ENCODE results near the gene FBXW7.
A peak's percentile ranks its signal among the peaks of the same experiment; 100 is the strongest.
"Not testable (repeated sequence)": the region's sequence is repeated elsewhere in the genome, so short reads cannot be mapped to it uniquely, and the experiment has no call there.

The FBXW7 gene, protein sequence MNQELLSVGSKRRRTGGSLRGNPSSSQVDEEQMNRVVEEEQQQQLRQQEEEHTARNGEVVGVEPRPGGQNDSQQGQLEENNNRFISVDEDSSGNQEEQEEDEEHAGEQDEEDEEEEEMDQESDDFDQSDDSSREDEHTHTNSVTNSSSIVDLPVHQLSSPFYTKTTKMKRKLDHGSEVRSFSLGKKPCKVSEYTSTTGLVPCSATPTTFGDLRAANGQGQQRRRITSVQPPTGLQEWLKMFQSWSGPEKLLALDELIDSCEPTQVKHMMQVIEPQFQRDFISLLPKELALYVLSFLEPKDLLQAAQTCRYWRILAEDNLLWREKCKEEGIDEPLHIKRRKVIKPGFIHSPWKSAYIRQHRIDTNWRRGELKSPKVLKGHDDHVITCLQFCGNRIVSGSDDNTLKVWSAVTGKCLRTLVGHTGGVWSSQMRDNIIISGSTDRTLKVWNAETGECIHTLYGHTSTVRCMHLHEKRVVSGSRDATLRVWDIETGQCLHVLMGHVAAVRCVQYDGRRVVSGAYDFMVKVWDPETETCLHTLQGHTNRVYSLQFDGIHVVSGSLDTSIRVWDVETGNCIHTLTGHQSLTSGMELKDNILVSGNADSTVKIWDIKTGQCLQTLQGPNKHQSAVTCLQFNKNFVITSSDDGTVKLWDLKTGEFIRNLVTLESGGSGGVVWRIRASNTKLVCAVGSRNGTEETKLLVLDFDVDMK

DNA sequence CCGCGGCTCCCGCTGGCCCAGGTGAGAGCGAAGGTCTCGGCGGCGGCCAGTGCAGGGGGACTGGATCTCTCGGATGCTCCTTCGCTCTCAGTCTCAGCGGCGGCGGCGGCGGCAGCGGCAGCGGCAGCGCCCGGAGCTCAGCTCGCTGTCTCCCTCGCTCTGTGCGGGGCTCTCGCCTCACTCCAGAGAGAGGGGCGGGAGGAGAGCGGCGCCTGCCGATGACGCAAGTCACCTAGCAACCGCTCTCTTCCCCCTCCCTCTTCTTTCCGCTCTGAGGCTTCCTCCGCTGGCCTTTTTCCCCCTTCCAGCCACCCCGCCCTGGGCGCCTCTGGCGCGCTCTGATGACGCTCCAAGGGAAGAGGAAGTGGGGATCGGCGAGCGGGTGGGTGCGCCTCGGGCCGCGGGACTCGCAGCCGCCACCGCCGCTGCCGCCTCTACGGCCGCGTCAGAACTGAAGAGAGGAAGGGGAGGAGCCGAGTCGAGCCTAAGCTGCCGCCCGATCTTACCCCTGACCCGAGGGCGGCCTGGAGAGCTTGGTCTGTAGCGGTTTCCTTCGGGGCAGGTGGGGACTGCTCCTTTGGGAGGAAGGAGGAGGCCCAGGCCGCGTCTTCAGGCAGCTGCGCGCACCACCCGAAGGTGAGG is at the start of gene FBXW7:
Gene FBXW7, minus strand, starts transcription at position 190 of the 642 bp plus-strand sequence. CDS start 124,289 bp downstream, outside the sequence.
- peak; percentile 100 for DNase-seq (ENCODE audit: low read depth, low spot score)

DNA sequence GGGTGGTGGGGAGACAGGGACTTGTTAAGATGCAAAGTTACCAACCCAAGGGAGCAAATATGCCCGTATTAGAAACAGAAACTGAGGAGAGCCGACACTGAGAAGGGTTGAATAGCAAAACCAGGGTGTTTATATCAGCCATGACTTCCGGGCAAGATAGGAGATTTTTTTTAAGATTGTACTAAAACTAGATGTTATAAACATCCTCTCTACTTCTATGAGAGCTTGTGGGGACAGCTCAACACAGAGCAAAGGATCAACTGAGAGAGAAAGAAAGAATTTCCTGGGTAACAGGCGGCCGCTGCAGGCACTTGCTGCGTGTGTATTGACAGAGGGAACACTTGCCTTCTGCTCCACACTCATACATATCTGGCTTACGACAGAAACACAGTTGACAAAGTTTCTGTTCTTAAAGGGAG is 49.1 kb upstream of the FBXW7 start:
- DNase-seq (ENCODE audit: low read depth, low spot score) = no peak

DNA sequence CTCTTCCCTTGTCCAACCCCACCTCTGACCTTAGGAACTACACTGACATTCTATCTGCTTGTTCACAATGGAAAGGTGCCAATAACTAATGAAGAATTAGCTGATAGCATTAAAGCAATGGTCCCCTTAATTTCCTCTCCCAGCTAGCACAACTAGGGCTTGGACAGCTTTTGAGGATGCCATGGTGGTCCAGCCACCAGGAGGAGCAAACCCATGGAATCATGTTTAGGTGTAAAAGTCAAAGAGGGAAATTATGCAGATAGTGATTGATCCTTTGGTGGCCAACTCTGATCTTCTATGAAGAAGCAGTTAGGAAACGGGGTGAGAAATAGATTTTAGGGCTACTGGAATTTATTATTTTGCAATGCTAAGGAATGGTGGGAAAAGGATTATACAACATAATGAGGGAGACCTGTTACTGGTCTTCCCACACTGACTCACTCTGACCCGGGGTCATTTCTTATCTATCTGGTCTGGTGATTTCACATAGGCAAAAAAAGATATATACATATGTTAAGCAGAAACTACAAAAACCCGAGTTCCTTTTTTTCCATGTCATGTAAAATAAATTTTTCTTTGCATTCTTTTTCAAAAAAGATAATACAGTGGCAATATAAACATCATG is 45.8 kb upstream of the FBXW7 start:
- no peak for DNase-seq (ENCODE audit: low read depth, low spot score)

DNA sequence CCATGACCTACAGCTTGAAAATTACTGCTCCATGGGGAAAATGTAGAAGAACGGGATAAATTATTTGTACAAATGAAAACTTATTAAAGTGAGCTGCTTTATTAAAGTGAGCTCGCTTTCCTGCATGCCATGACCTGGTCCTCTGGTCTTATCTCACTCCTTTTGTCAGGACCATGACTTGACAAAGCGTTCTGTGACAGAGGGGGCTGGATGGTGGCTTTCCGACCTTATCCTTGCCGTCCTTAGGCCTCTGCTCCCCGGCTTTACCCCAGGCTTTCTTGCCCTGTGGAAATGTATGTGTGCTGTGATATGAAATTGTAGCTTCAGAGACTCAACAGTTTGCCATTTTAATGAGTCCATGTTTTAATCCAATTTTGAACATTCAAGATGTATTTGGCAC is 44.0 kb upstream of the FBXW7 start:
- no peak for DNase-seq (ENCODE audit: low read depth, low spot score)

DNA sequence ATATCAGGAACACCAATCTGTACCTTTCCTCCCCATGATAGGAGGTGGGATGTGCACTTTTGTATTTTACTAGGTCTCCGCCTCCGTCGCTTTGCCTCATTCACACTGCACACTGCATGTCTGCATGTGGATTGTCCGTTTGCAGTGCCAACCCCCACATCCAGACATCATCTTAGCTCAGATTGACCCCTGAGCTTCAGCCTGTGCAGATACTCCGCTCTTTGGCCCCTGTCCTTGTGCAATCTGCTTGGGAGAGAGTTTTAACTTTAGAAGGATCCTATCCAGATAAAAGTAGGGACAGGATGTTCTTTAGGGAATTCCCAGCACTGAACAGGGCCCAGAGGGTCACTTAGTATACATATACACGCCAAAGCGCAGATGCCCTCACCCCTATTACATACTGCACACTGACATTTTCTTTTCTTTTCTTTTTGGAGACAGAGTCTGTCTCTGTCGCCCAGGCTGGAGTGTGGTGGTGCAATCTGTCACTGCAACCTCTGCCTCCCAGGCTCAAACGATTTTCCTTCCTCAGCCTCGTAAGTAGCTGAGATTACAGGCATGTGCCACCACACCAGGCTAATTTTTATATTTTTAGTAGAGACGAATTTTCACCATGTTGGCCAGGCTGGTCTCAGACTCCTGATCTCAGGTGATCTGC is 43.3 kb upstream of the FBXW7 start:
- no peak for DNase-seq (ENCODE audit: low read depth, low spot score)

DNA sequence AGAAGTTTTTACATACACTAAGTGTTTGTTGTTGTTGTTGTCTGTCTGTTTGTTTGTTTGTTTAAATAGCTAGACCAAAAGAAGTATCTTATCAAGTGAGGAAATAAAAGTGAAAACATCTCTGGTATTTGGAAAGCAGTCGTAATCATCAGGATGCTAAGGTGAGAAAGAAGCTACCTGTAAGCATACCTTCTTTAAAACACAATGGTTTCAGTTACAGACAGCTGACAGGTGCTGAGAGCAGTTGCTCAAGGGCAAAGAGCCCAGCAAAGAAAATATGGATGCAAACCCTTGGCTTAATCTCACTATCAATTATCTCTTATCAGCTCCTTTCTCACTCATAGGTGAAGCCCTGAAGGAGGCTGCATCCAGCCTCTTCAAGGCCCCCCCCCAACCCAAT is 42.8 kb upstream of the FBXW7 start:
- no peak for DNase-seq (ENCODE audit: low read depth, low spot score)

DNA sequence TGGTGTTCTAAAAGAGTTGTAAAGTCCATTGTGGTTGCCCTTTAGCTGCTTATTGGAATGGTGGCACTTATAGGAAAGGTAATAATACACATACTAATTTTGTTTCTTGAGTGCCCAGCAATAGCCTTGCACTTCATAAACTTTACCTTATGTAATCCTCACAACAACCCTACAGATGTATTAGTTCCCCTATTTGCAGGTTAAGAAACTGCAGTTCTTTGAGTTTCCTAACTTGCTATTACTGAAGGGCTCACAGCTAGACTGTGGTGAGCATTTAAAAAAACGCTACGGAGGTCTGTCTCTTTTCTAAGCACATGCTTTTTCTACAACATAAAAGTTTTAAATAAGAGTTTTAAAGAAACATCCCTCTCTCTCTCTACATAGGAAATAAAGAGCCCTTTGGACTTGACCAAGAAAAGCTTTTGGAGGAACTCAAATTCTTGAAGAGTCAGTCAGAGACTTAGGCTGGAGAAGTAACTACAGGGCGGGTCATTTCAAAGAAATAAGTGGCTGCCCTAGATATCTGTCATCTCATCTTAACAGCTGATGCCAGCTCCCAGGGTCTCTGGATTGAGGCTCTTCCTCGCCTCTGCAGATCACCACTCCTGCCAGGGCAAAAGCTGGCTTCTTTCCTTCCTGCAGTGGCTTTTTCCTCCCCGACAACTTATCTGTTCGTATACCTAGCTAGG is 42.0 kb upstream of the FBXW7 start:
- DNase-seq (ENCODE audit: low read depth, low spot score) = no peak

DNA sequence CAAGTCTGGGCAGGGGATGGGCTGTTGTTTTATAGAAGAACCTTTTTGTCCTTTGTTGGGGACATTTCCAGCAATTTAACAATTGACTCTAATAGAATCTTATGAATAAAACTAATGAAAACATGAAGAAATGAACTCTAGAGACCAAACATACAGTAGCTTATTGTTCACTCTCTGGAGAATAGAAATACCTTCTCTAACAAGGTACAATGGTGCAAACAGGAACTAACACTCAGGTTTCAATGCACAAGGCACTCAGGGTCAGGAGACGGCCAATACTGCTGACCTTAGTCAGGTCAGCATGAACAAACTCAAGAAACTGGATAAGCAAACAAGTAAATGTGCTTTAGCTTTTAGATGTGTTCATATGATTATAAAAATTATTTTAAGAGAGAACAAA is 39.6 kb upstream of the FBXW7 start:
- no peak for DNase-seq (ENCODE audit: low read depth, low spot score)

DNA sequence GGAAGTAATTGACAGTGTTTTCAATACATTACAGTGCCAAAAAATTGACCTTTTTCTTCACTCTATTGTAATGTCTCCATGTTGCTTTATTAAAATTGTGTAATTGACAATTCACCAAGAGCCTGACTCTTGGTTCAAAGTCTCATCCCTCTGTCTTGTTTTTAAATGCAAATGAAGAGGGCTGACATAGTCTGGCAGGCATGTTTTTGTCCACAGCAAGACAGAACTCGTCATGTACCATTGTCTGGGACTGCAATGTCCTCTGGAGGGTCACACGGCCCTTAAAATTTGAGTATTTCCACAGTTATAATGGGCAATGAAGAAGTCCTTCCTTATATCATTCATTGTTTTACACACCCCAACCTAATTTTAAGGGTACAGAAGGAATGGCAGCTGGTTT is 38.0 kb upstream of the FBXW7 start:
- DNase-seq (ENCODE audit: low read depth, low spot score) = no peak

DNA sequence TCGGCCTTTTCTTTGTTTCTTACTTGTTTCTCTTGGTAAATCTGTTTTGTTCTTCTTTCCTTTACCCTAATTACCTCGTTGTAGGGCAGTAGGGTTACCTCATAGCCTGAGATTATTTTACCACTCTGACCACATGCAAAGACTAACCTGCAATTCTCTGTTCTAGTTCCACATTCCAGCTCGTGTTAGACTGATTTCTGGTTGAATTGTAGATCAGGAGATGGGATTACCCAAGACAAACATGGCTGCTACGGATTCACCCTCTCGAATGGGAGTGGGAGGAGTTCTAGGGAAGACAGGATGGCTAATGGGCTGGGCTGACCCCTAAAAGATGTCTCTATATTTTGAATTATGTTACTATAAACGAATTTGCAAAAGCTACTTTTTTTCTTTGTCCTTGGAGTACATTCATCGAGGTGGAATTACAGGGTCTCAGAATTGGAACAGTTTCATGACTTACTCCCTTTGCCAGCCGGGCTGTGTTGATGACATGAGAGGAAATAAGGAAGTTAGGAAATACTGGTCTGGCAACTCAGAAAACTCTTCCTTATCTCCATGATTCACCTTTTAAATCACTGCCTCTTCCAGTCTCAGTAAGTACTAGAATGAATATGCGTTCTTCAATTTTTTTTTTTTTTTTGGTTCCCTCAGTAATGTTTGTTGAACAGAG is 36.7 kb upstream of the FBXW7 start:
- DNase-seq (ENCODE audit: low read depth, low spot score) = no peak

DNA sequence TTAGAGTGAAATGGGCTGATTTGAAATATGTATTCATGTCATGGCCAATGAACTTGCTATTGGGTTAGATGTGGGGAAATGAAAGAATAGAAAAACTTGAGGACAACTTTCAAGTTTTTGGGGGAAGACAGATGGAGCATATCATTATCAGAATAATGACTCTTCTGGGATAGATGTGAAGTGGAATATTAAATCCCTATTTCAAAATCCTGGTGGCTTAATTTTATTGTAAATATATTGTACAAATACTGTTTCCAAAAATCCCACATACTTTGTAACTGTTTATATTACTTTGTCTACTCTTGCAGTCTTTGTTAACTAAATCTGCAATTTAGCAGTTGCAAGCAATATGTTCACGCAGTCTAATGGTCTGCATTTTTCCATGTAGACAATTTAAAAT is 35.9 kb upstream of the FBXW7 start:
- DNase-seq (ENCODE audit: low read depth, low spot score) = no peak

DNA sequence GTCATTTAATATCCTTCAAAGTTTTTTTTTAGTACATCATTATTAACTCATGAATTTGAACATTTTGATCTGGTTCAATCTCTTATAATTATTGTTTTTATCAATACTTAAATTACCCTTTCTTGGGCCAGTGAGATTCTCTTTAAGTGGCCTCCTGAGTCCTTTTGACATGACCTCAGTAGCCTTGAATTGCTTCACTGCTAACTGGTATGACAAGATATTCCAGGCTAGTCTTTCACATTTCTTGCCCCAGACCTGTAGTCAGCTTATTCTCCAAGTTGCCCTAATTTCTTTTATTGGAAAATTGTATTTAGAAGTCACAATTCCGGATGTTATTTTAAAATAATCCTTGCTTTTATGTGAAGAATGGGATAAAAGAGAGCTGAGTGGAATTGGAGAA is 35.4 kb upstream of the FBXW7 start:
- no peak for DNase-seq (ENCODE audit: low read depth, low spot score)

DNA sequence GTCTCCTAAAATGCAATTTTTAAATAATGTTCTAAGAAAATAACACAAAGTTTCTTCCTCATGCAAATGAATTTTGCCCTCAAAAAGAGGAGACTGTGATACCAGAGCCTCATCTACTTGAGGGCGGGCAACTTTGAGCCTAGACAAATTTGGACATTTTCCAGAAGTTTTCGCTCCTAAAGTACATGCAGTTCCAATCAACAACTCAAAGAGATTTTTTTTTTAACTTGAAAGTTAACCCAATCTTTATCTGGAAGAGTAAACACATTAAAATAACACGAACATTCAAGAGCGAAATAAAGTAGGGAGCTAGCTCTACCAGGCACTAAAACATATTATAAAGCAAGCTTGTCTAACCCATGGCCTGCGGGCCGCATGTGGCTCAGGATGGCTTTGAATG is 29.4 kb upstream of the FBXW7 start:
- no peak for DNase-seq (ENCODE audit: low read depth, low spot score)

DNA sequence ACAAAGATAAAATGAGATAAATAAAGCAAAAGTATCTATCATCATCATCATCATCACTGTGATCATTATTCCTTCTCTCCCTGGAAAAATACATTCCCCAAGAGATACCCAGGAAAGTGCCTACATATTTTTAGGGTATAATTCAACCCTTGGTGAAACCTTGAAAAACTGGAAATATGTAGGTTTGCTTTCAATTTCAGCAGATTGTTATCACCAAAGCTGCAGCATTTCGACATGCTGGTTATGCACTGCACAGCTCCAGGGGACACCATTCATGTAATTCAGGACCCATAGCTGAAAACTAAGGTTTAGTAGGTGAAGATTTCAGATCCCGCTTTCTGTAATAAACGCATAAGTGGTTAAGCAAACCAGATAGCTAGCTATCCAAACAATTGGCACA is 28.4 kb upstream of the FBXW7 start:
- DNase-seq (ENCODE audit: low read depth, low spot score) = no peak

DNA sequence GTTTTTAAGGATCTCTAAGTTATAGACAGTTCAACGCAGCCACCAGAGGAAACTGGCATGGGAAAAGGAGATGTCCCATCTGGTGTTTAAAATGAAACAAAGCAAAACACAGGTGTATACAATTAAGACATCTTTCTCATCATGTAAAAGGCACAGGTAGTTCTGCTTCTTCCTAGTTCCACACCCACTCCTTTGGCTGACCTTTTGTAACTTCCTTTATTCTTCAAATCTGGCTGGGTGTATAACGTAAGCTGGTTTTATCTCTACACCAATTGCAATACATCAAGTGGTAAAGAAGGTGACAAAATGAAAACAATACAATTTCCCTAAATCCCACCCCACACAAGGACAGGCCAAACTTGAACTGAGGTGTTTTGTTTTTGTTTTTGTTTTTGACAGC is 27.3 kb upstream of the FBXW7 start:
- no peak for DNase-seq (ENCODE audit: low read depth, low spot score)

DNA sequence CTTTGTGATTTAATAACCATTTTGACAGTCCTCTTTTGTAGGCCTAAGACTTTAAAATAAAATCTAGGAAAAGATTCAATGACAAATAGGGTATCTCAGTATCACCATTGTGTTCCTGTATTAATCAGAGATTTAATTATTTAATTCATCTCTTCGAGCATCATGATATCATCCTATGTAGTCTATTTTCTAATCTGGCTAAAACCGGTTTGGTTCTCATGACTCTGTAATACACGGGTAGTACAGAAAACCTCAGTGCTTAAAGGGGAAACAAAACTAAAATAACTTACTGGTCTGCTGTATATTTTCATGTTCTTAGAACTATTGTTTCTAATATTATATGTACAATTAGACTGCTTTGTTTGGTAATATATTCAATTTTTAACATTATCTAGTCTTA is 23.7 kb upstream of the FBXW7 start:
- no peak for DNase-seq (ENCODE audit: low read depth, low spot score)

DNA sequence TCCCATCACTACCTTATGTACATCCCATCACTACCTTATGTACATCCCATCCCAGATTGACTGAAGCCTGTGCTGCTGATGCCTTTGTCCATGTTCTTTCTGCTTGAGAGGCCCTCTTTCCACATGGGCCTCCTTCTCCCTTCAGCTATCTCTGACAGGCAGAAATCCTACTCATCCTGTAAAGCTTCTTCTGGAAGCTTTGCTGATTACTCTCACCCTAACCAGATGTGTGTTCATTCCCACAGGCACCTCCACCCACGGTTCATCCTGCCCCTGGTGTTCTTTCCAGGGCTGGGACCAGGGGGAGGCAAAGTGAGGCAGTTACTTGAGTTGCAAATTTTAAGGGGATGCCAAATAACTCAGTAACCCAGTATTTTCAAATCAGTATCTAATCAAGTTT is 22.5 kb upstream of the FBXW7 start:
- no peak for DNase-seq (ENCODE audit: low read depth, low spot score)

DNA sequence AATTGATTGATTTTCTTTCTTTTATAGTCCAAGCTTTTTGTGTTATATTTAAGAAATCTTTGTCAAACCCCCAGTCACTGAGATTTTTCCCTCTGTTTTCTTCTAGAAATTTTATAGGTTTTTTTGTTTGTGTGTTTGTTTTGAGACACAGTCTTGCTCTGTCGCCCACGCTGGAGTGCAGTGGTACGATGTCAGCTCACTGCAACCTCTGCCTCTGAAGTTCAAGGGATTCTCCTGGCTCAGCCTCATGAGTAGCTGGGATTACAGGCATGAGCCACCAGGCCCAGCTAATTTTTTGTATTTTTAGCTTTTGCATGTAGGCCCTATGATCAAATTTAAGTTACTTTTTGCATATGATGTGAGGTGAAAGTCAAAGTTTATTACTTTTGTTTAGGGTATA is 20.9 kb upstream of the FBXW7 start:
- DNase-seq (ENCODE audit: low read depth, low spot score) = no peak

DNA sequence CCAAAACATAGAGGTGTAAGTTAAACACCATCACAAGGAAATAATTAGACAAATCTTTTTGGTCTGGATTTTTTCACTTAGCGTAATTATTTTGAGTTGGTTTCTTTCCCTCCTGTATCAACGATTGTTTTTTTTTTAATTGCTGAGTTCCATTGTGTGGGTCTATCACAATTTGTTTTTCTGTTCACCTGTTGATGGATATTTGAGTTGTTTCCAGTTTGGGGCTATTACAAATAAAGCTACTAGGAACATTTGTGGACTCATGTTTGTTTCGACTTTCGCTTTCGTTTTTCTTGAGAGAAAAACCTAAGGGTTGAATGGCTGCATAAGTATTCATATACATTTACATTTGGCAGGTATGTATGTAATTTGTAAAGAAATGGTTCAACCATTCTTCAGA is 20.4 kb upstream of the FBXW7 start:
- DNase-seq (ENCODE audit: low read depth, low spot score) = no peak

DNA sequence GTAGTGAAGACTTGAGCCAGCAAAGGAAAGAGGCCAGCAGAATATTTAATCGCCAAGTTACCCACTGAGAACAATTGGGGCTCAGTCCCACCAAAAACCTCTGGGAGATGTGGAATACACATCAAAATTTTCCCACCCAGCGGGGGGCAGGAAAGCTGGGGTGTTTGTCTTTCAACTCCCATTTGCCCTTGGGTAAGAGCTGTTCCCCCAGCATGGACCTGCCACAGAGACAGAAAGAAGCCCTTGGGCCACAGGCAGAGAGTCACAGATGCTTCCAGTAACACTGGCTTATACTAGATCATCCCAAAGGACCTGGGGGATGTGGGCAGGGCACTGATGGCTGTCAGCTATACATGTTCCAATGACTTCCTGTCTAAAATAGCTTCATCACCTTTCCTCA is 18.9 kb upstream of the FBXW7 start:
- no peak for DNase-seq (ENCODE audit: low read depth, low spot score)

DNA sequence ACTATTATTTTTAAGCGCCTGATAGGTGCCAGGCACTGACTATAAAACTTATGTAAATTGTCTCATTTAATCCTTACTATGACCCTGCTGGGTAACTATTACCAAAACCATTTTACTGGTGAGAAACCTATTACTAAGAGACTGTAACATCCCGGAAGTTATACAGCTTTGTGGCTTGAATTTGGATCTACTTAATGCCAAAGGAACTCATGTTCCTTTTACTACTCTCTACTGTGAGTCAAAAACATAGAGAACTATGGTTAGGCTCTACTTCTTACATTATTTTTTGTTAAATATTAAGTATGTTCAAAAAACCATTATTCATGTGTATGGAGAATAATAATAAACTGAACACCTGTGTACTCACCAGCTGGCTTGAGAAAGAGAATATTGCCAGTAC is 14.8 kb upstream of the FBXW7 start:
- not testable (repeated sequence) for DNase-seq (ENCODE audit: low read depth, low spot score)

All from astrocyte of the hippocampus (primary cell).